Measurements from ENCODE around the gene KCNAB2. TPM values are rescaled to one million over a fixed set of nuclear protein-coding genes. Genes with fewer than 3 reads are reported as not detected.
"Not testable (repeated sequence)": the region's sequence is repeated elsewhere in the genome, so short reads cannot be mapped to it uniquely, and the experiment has no call there.

KCNAB2 gene
- polyA plus RNA-seq, 1 of the 3 experiments (the other 2 are of a cell fraction) = 7.6 TPM

DNA sequence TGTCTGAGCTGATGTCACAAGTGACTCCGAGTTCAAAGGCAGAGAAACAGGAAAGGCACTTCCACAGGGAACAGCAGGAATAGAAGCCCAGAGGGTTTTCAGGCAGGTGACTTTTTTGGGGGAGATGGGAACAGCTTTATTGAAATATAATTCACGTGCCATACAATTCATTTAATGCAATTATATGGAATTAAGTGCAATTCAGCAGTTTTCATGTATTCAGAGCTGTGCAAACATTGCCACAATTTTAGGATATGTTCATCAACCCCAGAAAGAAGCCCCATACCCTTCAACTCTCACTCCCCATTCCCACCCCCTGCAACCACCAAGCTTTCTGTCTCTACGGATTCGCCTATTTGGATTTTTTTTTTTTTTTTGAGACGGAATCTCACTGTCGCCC lies 17.0 kb downstream of the KCNAB2 start (continued):
- no peak for TF ChIP-seq TAF1 (IDR thresholded peaks at IDR 0.05; ENCODE audit: borderline replicate concordance, low read depth, low read length)
- no peak for TF ChIP-seq GABPA (IDR thresholded peaks at IDR 0.05; ENCODE audit: low read depth)
- TF ChIP-seq, protein P1, sequence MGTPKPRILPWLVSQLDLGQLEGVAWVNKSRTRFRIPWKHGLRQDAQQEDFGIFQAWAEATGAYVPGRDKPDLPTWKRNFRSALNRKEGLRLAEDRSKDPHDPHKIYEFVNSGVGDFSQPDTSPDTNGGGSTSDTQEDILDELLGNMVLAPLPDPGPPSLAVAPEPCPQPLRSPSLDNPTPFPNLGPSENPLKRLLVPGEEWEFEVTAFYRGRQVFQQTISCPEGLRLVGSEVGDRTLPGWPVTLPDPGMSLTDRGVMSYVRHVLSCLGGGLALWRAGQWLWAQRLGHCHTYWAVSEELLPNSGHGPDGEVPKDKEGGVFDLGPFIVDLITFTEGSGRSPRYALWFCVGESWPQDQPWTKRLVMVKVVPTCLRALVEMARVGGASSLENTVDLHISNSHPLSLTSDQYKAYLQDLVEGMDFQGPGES (IDR thresholded peaks at IDR 0.05; ENCODE audit: low read depth, low read length) = no peak
- no peak for TF ChIP-seq FOSL2 (IDR thresholded peaks at IDR 0.05; ENCODE audit: borderline replicate concordance, low read depth)
- TF ChIP-seq RFX5 (IDR thresholded peaks at IDR 0.05; ENCODE audit: low read length) = no peak
- TF ChIP-seq JUND (IDR thresholded peaks at IDR 0.05) = no peak
- no peak for TF ChIP-seq RAD21 (IDR thresholded peaks at IDR 0.05; ENCODE audit: low read length)
- no peak for TF ChIP-seq YY1 (IDR thresholded peaks at IDR 0.05; ENCODE audit: low read depth)

DNA sequence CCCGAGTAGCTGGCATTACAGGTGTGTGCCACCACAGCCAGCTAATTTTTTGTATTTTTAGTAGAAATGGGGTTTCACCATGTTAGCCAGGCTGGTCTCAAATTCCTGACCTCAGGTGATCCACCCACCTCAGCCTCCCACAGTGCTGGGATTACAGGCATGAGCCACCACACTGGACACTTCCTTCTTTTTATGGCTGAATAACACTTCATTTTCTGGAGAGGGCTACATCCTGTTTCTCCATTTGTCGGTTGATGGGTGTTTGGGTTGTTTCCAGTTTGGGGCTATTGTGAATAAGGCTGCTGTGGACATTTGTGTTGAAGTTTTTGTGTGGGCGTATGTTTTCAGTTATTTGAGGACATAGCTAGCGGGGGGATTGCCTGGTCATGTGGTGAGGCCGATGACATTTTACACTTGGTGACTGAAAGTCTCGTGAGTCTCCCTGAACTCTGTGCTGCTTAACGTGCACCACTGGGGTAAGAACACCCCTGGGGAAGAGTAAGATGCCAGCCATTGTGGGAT lies 17.9 kb downstream of the KCNAB2 start:
- POLR2A ChIA-PET; H3K9me3 ChIP-seq; H3K4me3 ChIP-seq (ENCODE audit: low read depth in 2 of 2, low read length in 1 of 2); H3K36me3 ChIP-seq (replicated peaks in 1 of 2; ENCODE audit: control insufficient read depth in 1 of 2, insufficient read depth in 2 of 2, low read length in 1 of 2); H3K9ac ChIP-seq; H3K9me2 ChIP-seq; DNase-seq; H3F3A ChIP-seq (replicated peaks; ENCODE audit: insufficient read depth); H3K79me2 ChIP-seq (ENCODE audit: insufficient read depth); H2AFZ ChIP-seq (ENCODE audit: low read depth); H3K27me3 ChIP-seq (ENCODE audit: insufficient read depth); H4K20me1 ChIP-seq (ENCODE audit: insufficient read depth); H3K4me2 ChIP-seq; H3K27ac ChIP-seq (ENCODE audit: low read depth in 2 of 2, low read length in 1 of 2): not testable (repeated sequence)
- CTCF ChIA-PET = interaction anchor here (1.4 to 2.0 kb wide), 3 partner anchors 10 to 122 kb away, joined by 5 to 8 read pairs (median 5); no protein-coding TSS in a partner anchor
- WGBS (ENCODE audit: low lambda C conversion rate) = 93% methylated on average over 4 of the region's 7 CpGs
- H3K4me1 ChIP-seq (ENCODE audit: control insufficient read depth in 1 of 2, insufficient read depth in 2 of 2, low read depth in 1 of 2, low read length in 1 of 2) = peaks cover 0 to 48% of the 10 kb centered on the region in 2 experiments; a peak in 1 of 4 replicates

DNA sequence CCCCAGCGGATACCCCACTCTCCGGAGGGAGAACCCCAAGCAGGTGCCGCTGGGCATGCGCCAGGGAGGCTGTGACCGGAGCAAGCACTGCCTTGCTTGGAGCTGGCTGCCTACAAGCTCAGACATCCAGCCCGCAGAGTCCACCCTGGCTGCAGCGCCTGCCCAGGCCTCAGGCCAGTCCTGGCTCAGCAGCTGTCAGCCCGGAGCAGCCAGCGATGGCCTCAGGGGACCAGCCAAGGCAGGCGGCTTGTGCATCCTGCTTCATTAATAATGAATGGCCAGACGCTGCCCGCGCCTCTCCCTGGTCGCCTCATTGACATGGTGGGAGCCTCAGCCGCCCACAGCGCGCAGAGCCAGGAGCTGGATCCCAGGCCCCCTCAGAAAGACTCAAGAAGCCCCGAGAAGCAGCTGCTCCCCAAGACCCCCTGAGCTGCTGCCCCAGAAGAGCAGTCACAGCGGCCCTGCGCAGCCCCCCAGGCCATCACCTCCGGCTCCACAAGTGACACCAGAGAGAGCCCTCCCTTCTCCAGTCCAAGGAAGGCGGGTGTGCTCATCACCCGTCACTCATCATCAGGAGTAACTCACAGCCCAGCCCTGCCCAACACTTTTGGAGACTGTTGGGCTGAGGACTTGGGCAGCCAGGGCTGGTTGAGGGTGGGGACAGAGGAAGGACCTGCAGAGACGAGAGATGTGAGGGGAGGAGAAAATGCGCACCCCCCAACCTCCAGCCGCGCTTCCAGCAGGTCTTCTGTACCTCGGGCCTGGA lies 19.6 kb downstream of the KCNAB2 start:
- no peaks in the 10 kb centered on the region for H3K9me3 ChIP-seq
- DNase-seq = no peak
- no peak overlapping the region for H3K4me2 ChIP-seq
- no peaks in the 10 kb centered on the region for H3K9me2 ChIP-seq
- H2AFZ ChIP-seq (ENCODE audit: low read depth) = no peak overlapping the region
- TF ChIP-seq RCOR1 (IDR thresholded peaks at IDR 0.05; ENCODE audit: low read length) = no peak
- no peak for TF ChIP-seq FOXJ3 (CRISPR knock-in tag; IDR thresholded peaks at IDR 0.05)
- no peak for TF ChIP-seq EP300 (IDR thresholded peaks at IDR 0.05; ENCODE audit: borderline replicate concordance in 1 of 2, low read depth in 1 of 2, low read length in 1 of 2)
- no peak for TF ChIP-seq MXI1 (IDR thresholded peaks at IDR 0.05; ENCODE audit: low read depth, low read length)
- no peak for TF ChIP-seq TAF1 (IDR thresholded peaks at IDR 0.05; ENCODE audit: borderline replicate concordance, low read depth, low read length)
- no peak for TF ChIP-seq SIN3A (IDR thresholded peaks at IDR 0.05; ENCODE audit: borderline replicate concordance, low read depth, low read length)
- TF ChIP-seq GABPA (IDR thresholded peaks at IDR 0.05; ENCODE audit: low read depth) = no peak
- no peak for TF ChIP-seq RAD21 (IDR thresholded peaks at IDR 0.05; ENCODE audit: low read length)
- no peak for TF ChIP-seq POLR2AphosphoS5 (IDR thresholded peaks at IDR 0.05; ENCODE audit: low read depth, low read length)
- TF ChIP-seq GATA2 (CRISPR knock-in tag; IDR thresholded peaks at IDR 0.05) = no peak
- TF ChIP-seq, protein P2, sequence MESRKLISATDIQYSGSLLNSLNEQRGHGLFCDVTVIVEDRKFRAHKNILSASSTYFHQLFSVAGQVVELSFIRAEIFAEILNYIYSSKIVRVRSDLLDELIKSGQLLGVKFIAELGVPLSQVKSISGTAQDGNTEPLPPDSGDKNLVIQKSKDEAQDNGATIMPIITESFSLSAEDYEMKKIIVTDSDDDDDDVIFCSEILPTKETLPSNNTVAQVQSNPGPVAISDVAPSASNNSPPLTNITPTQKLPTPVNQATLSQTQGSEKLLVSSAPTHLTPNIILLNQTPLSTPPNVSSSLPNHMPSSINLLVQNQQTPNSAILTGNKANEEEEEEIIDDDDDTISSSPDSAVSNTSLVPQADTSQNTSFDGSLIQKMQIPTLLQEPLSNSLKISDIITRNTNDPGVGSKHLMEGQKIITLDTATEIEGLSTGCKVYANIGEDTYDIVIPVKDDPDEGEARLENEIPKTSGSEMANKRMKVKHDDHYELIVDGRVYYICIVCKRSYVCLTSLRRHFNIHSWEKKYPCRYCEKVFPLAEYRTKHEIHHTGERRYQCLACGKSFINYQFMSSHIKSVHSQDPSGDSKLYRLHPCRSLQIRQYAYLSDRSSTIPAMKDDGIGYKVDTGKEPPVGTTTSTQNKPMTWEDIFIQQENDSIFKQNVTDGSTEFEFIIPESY (IDR thresholded peaks at IDR 0.05; ENCODE audit: borderline replicate concordance, low read depth) = no peak
- no peak overlapping the region for H3K9ac ChIP-seq
- H3K79me2 ChIP-seq (ENCODE audit: insufficient read depth) = no peaks in the 10 kb centered on the region
- no peaks in the 10 kb centered on the region for H3K27me3 ChIP-seq (ENCODE audit: insufficient read depth)
- H3K36me3 ChIP-seq (replicated peaks in 1 of 2; ENCODE audit: control insufficient read depth in 1 of 2, insufficient read depth in 2 of 2, low read length in 1 of 2) = no peaks in the 10 kb centered on the region
- no peaks in the 10 kb centered on the region for H3F3A ChIP-seq (replicated peaks; ENCODE audit: insufficient read depth)
- ChIA-PET POLR2A (no interaction called here), CTCF (interaction anchor here (1.7 kb wide), 1 partner anchor 12 kb away, joined by 4 read pairs; no protein-coding TSS in a partner anchor)
- no peaks in the 10 kb centered on the region for H4K20me1 ChIP-seq (ENCODE audit: insufficient read depth)
- peaks cover 0 to 48% of the 10 kb centered on the region in 2 experiments; a peak in 1 of 4 replicates for H3K4me1 ChIP-seq (ENCODE audit: control insufficient read depth in 1 of 2, insufficient read depth in 2 of 2, low read depth in 1 of 2, low read length in 1 of 2)
- 89% methylated on average over 13 of the region's 28 CpGs for WGBS (ENCODE audit: low lambda C conversion rate)
- no peak overlapping the region for H3K27ac ChIP-seq (ENCODE audit: low read depth in 2 of 2, low read length in 1 of 2)
- H3K4me3 ChIP-seq (ENCODE audit: low read depth in 2 of 2, low read length in 1 of 2) = no peak overlapping the region
